SK-N-SH (cell line): ENCODE data around the gene DIS3L2. TPM values are rescaled to one million over a fixed set of nuclear protein-coding genes. Genes with fewer than 3 reads are reported as not detected.
"Not testable (repeated sequence)": the region's sequence is repeated elsewhere in the genome, so short reads cannot be mapped to it uniquely, and the experiment has no call there.

ENCODE experiments used
- CTCF ChIA-PET: fragments of 300-600, 350-600 bp; formaldehyde crosslinking; extraction: SDS; loops from one replicate; lab custom pipeline; 2021; lab: Yijun Ruan, JAX
- POLR2A ChIA-PET: fragments of 350-600 bp; sonication (Branson Sonifier 250); formaldehyde crosslinking; extraction: SDS; loops from one replicate; lab custom pipeline; 2020; ENCODE audit warnings: antibody characterized with exemption, inconsistent platforms; lab: Yijun Ruan, JAX
- DNase-seq: peaks from one replicate; pipeline ENCODE4 v3.0.0; 2012
- H2AFZ ChIP-seq: fragments of 200-600 bp; sonication (generic); 2 replicates; pipeline ENCODE4 v1.8.1; 2016; ENCODE audit warnings: antibody characterized with exemption, mild to moderate bottlenecking, low read depth
- H3F3A ChIP-seq: fragments of 200-600 bp; sonication (generic); replicated peaks from 2 replicates; pipeline ENCODE3; 2016; ENCODE audit warnings: antibody characterized with exemption, mild to moderate bottlenecking; ENCODE audit not compliant: insufficient read depth
- H3K27ac ChIP-seq, 2 experiments: fragments of 200-500 bp in 1 of 2; fragments of 200-600 bp in 1 of 2; sonication (Bioruptor generic) in 1 of 2; sonication (generic), shearing (Covaris generic) in 1 of 2; 2 replicates each; pipeline versions ENCODE4 v1.5.1 to v1.6.1; 2014 to 2016; ENCODE audit warnings: low read depth in 2 of 2, inconsistent platforms in 1 of 2, low read length in 1 of 2, mild to moderate bottlenecking in 1 of 2, mixed read lengths in 1 of 2
- H3K27me3 ChIP-seq: fragments of 200-600 bp; sonication (generic), shearing (Covaris generic); 2 replicates; pipeline ENCODE4 v1.6.1; 2016; ENCODE audit warnings: mixed run types; ENCODE audit not compliant: insufficient read depth
- H3K36me3 ChIP-seq, 2 experiments: fragments of 200-500 bp in 1 of 2; fragments of 200-600 bp in 1 of 2; sonication (Bioruptor generic) in 1 of 2; sonication (generic) in 1 of 2; replicated peaks in 1 of 2; 2 replicates each; pipeline versions ENCODE3 to v1.5.1; 2014 to 2016; ENCODE audit warnings: low read length in 1 of 2, mild to moderate bottlenecking in 1 of 2; ENCODE audit not compliant: insufficient read depth in 2 of 2, control insufficient read depth in 1 of 2
- H3K4me1 ChIP-seq, 2 experiments: fragments of 200-500 bp in 1 of 2; fragments of 200-600 bp in 1 of 2; sonication (Bioruptor generic) in 1 of 2; sonication (generic), shearing (Covaris generic) in 1 of 2; 2 replicates each; pipeline versions ENCODE4 v1.5.1 to v1.6.1; 2014 to 2016; ENCODE audit warnings: low read depth in 1 of 2, low read length in 1 of 2, mixed run types in 1 of 2; ENCODE audit not compliant: insufficient read depth in 2 of 2, control insufficient read depth in 1 of 2
- H3K4me2 ChIP-seq: fragments of 200-600 bp; sonication (generic), shearing (Covaris generic); 2 replicates; pipeline ENCODE4 v1.6.1; 2017; ENCODE audit warnings: mixed run types
- H3K4me3 ChIP-seq, 2 experiments: fragments of 200-500 bp in 1 of 2; fragments of 200-600 bp in 1 of 2; sonication (Bioruptor generic) in 1 of 2; sonication (generic), shearing (Covaris generic) in 1 of 2; 2 replicates each; pipeline versions ENCODE4 v1.5.1 to v1.8.1; 2014 to 2016; ENCODE audit warnings: low read depth in 2 of 2, inconsistent platforms in 1 of 2, low read length in 1 of 2, mild to moderate bottlenecking in 1 of 2, mixed read lengths in 1 of 2, moderate library complexity in 1 of 2
- H3K79me2 ChIP-seq: fragments of 200-600 bp; sonication (generic); 2 replicates; pipeline ENCODE4 v1.8.1; 2017; ENCODE audit warnings: mild to moderate bottlenecking; ENCODE audit not compliant: insufficient read depth
- H3K9ac ChIP-seq: fragments of 200-600 bp; sonication (generic); 2 replicates; pipeline ENCODE4 v1.6.1; 2017; ENCODE audit warnings: mixed run types
- H3K9me2 ChIP-seq: fragments of 200-600 bp; sonication (generic); 2 replicates; pipeline ENCODE4 v1.6.1; 2017; ENCODE audit warnings: mixed run types
- H3K9me3 ChIP-seq: fragments of 200-600 bp; sonication (generic); 2 replicates; pipeline ENCODE4 v1.6.1; 2017; ENCODE audit warnings: mixed run types, mild to moderate bottlenecking, moderate library complexity
- H4K20me1 ChIP-seq: fragments of 200-600 bp; sonication (generic); 2 replicates; pipeline ENCODE4 v1.6.1; 2017; ENCODE audit warnings: mild to moderate bottlenecking, mixed run types; ENCODE audit not compliant: insufficient read depth
- CHD2 ChIP-seq: fragments of 150-350 bp; IDR thresholded peaks from 2 replicates; pipeline ENCODE4 v1.6.1; 2018; ENCODE audit warnings: low read length; ENCODE audit not compliant: partially characterized antibody
- EP300 ChIP-seq, 2 experiments: IDR thresholded peaks; 2 replicates each; pipeline versions ENCODE4 v1.4.0 to v1.6.1; 2012; ENCODE audit warnings: borderline replicate concordance in 1 of 2, low read depth in 1 of 2, low read length in 1 of 2
- EZH2phosphoT487 ChIP-seq: fragments of 200-600 bp; sonication (generic); IDR thresholded peaks from 2 replicates; pipeline ENCODE4 v1.6.1; 2017; ENCODE audit warnings: low read depth, mixed run types, mild to moderate bottlenecking, antibody characterized with exemption, moderate library complexity, borderline replicate concordance
- FOSL2 ChIP-seq: IDR thresholded peaks from 2 replicates; pipeline ENCODE4 v1.4.0; 2012; ENCODE audit warnings: low read depth, mild to moderate bottlenecking, moderate library complexity, borderline replicate concordance
- FOXJ3 ChIP-seq: sonication (generic); formaldehyde crosslinking; IDR thresholded peaks from 2 replicates; pipeline ENCODE4 v1.5.1; 2020; ENCODE audit warnings: mild to moderate bottlenecking, missing genetic modification reagents
- FOXM1 ChIP-seq: IDR thresholded peaks from 2 replicates; pipeline ENCODE4 v1.4.0; 2012; ENCODE audit warnings: low read depth, mild to moderate bottlenecking
- GABPA ChIP-seq: IDR thresholded peaks from 2 replicates; pipeline ENCODE4 v1.4.0; 2012; ENCODE audit warnings: low read depth, mild to moderate bottlenecking
- GATA2 ChIP-seq: sonication (generic); formaldehyde crosslinking; IDR thresholded peaks from 2 replicates; pipeline ENCODE4 v1.5.0; 2020; ENCODE audit warnings: mild to moderate bottlenecking, missing genetic modification reagents
- PBX3 ChIP-seq: IDR thresholded peaks from 2 replicates; pipeline ENCODE4; 2012
- RAD21 ChIP-seq: IDR thresholded peaks from 2 replicates; pipeline ENCODE4 v1.6.1; 2012; ENCODE audit warnings: mild to moderate bottlenecking, low read length
- RFX5 ChIP-seq: IDR thresholded peaks from 2 replicates; pipeline ENCODE4 v1.6.1; 2012; ENCODE audit warnings: mild to moderate bottlenecking, improper control_type of control experiment, low read length
- RXRA ChIP-seq: IDR thresholded peaks from 2 replicates; pipeline ENCODE4 v1.4.0; 2012; ENCODE audit warnings: low read depth, mild to moderate bottlenecking, borderline replicate concordance
- SIN3A ChIP-seq: IDR thresholded peaks from 2 replicates; pipeline ENCODE4 v1.6.1; 2012; ENCODE audit warnings: low read depth, mild to moderate bottlenecking, low read length, moderate library complexity, borderline replicate concordance
- SMC3 ChIP-seq: IDR thresholded peaks from 2 replicates; pipeline ENCODE4 v1.6.1; 2012; ENCODE audit warnings: low read depth, low read length, improper control_type of control experiment
- TAF1 ChIP-seq: IDR thresholded peaks from 2 replicates; pipeline ENCODE4 v1.6.1; 2012; ENCODE audit warnings: low read depth, mild to moderate bottlenecking, low read length, moderate library complexity, borderline replicate concordance
- TCF12 ChIP-seq: IDR thresholded peaks from 2 replicates; pipeline ENCODE4 v1.4.0; 2012
- TEAD4 ChIP-seq: IDR thresholded peaks from 2 replicates; pipeline ENCODE4 v1.4.0; 2012; ENCODE audit warnings: mild to moderate bottlenecking, borderline replicate concordance; ENCODE audit not compliant: insufficient read depth
- YY1 ChIP-seq: IDR thresholded peaks from 2 replicates; pipeline ENCODE4 v1.4.0; 2012; ENCODE audit warnings: low read depth, mild to moderate bottlenecking
- ZBTB33 ChIP-seq: IDR thresholded peaks from 2 replicates; pipeline ENCODE4 v1.4.0; 2012; ENCODE audit warnings: low read depth, borderline replicate concordance
- WGBS: methylation state at CpG from one replicate; pipeline ENCODE4 v1.1.6; 2017; ENCODE audit warnings: low lambda C conversion rate; 5-methylcytosine and 5-hydroxymethylcytosine counted together
- polyA plus RNA-seq, 3 experiments: library from polyadenylated mRNA; depleted of rRNA; stranded (reverse); fragments of >200 nt; gene quantifications; 2 replicates each; pipeline ENCODE4 v1.2.3, GENCODE V29; 2012

The DIS3L2 gene
- polyA plus RNA-seq, 1 of the 3 experiments (the other 2 are of a cell fraction), result 17.9 TPM

GRCh38 chr2:231946241-231946814 lies 15.2 kb upstream of the DIS3L2 start:
- no peaks in the 10 kb centered on the region for H3F3A ChIP-seq
- H3K27me3 ChIP-seq, result no peaks in the 10 kb centered on the region; the same call in 1 of the 2 replicates
- H3K4me2 ChIP-seq, result no peak overlapping the region
- no peak overlapping the region for H3K9ac ChIP-seq
- no peak overlapping the region for H2AFZ ChIP-seq
- H3K27ac ChIP-seq, result no peak overlapping the region
- H3K4me3 ChIP-seq, result no peak overlapping the region
- H3K79me2 ChIP-seq, result no peaks in the 10 kb centered on the region
- TF ChIP-seq TCF12 (no peak), EZH2phosphoT487 (no peak), FOXM1 (no peak), CHD2 (no peak), EP300 (IDR thresholded peaks at IDR 0.05; ENCODE audit: borderline replicate concordance in 1 of 2, low read depth in 1 of 2, low read length in 1 of 2) (no peak), FOSL2 (no peak), RFX5 (no peak), SIN3A (no peak), RXRA (no peak), GABPA (no peak)
- H3K36me3 ChIP-seq, result no peaks in the 10 kb centered on the region
- H4K20me1 ChIP-seq, result no peaks in the 10 kb centered on the region
- POLR2A ChIA-PET, result interaction anchor here (0.6 kb wide), 1 partner anchor 332 kb away, joined by 3 read pairs; no protein-coding TSS in a partner anchor
- H3K9me3 ChIP-seq, result no peaks in the 10 kb centered on the region
- no peaks in the 10 kb centered on the region for H3K4me1 ChIP-seq
- no peak for DNase-seq
- H3K9me2 ChIP-seq, result no peaks in the 10 kb centered on the region
- WGBS, result 85% methylated on average over 9 of the region's 15 CpGs
- CTCF ChIA-PET, result interaction anchor here (0.9 to 1.8 kb wide), 3 partner anchors 9 to 21 kb away, joined by 3 to 4 read pairs (median 3); no protein-coding TSS in a partner anchor

- H3K36me3 ChIP-seq, H3K9me3 ChIP-seq, H3K27me3 ChIP-seq, H3K79me2 ChIP-seq, POLR2A ChIA-PET, DNase-seq, H3K4me1 ChIP-seq, H3K27ac ChIP-seq, H3K9ac ChIP-seq, H4K20me1 ChIP-seq, H3K9me2 ChIP-seq, H3F3A ChIP-seq, H2AFZ ChIP-seq, H3K4me2 ChIP-seq, H3K4me3 ChIP-seq: not testable (repeated sequence)
- CTCF ChIA-PET, result interaction anchor here (0.9 to 1.8 kb wide), 3 partner anchors 9 to 22 kb away, joined by 3 to 4 read pairs (median 3); no protein-coding TSS in a partner anchor
- WGBS, result 64% methylated on average over 11 of the region's 11 CpGs
Measured at GRCh38 chr2:231947112-231947511, 14.4 kb upstream of the DIS3L2 start.

GRCh38 chr2:231947694-231948093 lies 13.8 kb upstream of the DIS3L2 start:
- DNase-seq, result no peak
- ChIA-PET CTCF (no interaction called here), POLR2A (no interaction called here)
- Histone ChIP-seq H3K4me3 (no peak overlapping the region), H3K36me3 (no peaks in the 10 kb centered on the region), H2AFZ (no peak overlapping the region), H3K4me1 (no peaks in the 10 kb centered on the region), H3K9me3 (no peaks in the 10 kb centered on the region), H3K4me2 (no peak overlapping the region), H3F3A (no peaks in the 10 kb centered on the region), H3K79me2 (no peaks in the 10 kb centered on the region), H4K20me1 (no peaks in the 10 kb centered on the region), H3K9me2 (no peaks in the 10 kb centered on the region), H3K27ac (no peak overlapping the region), H3K9ac (no peak overlapping the region), H3K27me3 (no peaks in the 10 kb centered on the region; the same call in 1 of the 2 replicates)
- WGBS, result 73% methylated on average over 7 of the region's 7 CpGs
- no peak for TF ChIP-seq FOXJ3 (CRISPR knock-in tag)
- no peak for TF ChIP-seq GATA2 (CRISPR knock-in tag)
- TF ChIP-seq FOSL2, result no peak
- no peak for TF ChIP-seq PBX3
- TF ChIP-seq TCF12, result no peak
- TF ChIP-seq RFX5, result no peak
- TF ChIP-seq EZH2phosphoT487, result no peak
- TF ChIP-seq RAD21, result no peak
- no peak for TF ChIP-seq FOXM1
- no peak for TF ChIP-seq YY1
- TF ChIP-seq TAF1, result no peak
- no peak for TF ChIP-seq SIN3A
- TF ChIP-seq GABPA, result no peak
- no peak for TF ChIP-seq ZBTB33
- TF ChIP-seq TEAD4, result no peak
- TF ChIP-seq SMC3, result no peak
